Metanephros (tissue), 1 donor: ENCODE data around the gene DCAF12L2. TPM values are rescaled to one million over a fixed set of nuclear protein-coding genes. Genes with fewer than 3 reads are reported as not detected.

ENCODE experiments used
- total RNA-seq: library from RNA; depleted of rRNA; stranded (reverse); fragments of >200 nt; gene quantifications from one replicate; pipeline ENCODE4 v1.2.3, GENCODE V29; 2014

The DCAF12L2 gene
- 4.0 TPM for total RNA-seq

GRCh38 chrX:126165721-126166461 lies at the start of gene DCAF12L2:
TSS of gene DCAF12L2 (minus strand) at chrX:126166289. CDS start at chrX:126165924, 365 bp downstream.

